NCI-H1694 (cell line): ENCODE results near the gene ANKRD11.
"Not testable (repeated sequence)": the region's sequence is repeated elsewhere in the genome, so short reads cannot be mapped to it uniquely, and the experiment has no call there.

Experiments used
- DNase-seq: peaks from one replicate; lab custom pipeline; 2025; lab: John Stamatoyannopoulos, UW

Gene ANKRD11

GRCh38 chr16:89450537-89450936 is 39.8 kb downstream of the ANKRD11 start:
- no peak for DNase-seq

GRCh38 chr16:89449726-89450335 is 40.5 kb downstream of the ANKRD11 start:
- no peak for DNase-seq

GRCh38 chr16:89448656-89449055 is 41.7 kb downstream of the ANKRD11 start:
- DNase-seq, result no peak

DNA sequence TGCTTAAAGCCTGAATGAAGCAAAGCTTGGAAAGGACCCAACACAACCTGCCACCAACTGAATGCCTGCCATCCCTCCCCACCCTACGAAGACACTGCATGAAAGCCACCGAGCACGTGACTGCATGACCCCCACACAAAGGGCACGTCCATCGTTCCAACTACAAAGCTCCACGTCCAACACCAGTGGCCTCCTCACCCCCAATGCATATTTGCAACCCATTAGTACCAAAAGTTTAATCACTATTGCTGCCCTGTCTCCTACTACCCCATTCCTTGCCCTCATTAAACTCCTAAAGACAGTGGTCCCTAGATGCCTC is 43.4 kb downstream of the ANKRD11 start:
- DNase-seq, result no peak

- no peak for DNase-seq
Measured at GRCh38 chr16:89446136-89446974, 44.0 kb downstream of the ANKRD11 start.

DNA sequence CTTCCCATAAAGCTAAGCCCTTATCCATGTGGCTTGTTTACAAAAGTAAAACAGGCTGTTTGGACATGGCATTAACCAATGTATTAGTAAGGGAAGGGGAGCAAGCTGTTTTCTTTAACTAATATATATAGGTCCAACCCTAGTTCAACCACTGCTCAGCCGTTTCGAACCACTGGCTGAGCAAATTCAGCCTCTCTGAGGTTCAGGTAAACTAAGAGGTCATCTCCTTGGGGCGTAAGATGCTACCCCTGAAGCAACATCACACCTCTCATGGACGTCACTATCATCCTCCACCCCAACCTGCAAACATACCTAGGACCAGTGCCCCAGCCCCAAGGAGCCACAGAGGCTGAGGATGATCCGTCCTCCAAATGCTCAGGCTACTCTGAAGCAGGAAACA is 45.2 kb downstream of the ANKRD11 start:
- DNase-seq, result no peak

GRCh38 chr16:89444728-89445127 is 45.6 kb downstream of the ANKRD11 start:
- DNase-seq, result no peak

DNA sequence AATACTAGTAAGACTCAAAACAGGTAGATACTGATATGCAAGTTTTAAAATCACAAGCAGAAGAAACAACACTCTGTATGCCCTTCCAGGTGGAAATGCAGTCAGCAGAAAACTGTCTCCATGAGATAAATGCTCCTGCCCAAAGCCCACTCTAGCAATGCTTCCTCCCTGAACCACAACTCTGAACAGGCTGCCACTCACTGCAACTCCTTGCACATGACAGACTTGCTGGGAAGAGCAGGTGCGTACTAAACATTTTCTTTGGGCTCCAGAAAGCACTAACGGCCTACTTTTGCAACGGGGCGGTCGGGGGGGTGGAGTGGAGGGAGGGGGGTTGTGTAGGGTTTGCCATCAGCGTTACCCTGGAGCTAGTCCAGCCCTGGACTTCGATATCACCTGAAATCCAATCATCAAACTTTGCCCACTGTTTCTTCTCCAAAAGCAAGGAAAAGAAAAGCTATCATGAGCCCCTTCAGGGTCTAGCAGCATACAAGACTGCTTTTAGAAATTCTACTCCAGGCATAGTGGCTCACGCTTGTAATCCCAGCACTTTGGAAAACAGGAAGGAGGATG is 46.1 kb downstream of the ANKRD11 start:
- no peak for DNase-seq

GRCh38 chr16:89443727-89444084 is 46.7 kb downstream of the ANKRD11 start:
- DNase-seq, result no peak

- DNase-seq, result peak; percentile 32
Measured at GRCh38 chr16:89442990-89443726, 47.2 kb downstream of the ANKRD11 start.

DNA sequence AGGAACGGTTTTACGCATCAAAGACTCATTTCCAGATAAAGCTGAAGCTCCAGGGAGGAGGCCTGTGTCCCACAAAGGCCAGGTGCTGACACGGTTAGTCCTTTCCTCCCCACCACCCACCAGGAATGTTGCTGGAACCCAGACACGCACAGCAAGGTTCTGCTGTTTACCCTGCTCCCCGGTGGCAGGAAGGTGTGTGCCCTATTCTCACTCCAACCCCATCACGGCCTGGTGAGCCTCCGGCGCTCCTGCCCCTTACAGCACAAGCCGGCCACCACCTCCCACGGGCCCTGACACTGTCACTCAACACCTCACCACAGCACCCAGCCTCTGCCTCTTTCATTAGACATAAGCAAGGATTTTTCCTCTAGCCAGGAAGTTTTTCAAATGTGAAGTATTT is 47.8 kb downstream of the ANKRD11 start:
- DNase-seq, result no peak

- DNase-seq, result no peak
Measured at GRCh38 chr16:89439659-89440058, 50.7 kb downstream of the ANKRD11 start.

DNA sequence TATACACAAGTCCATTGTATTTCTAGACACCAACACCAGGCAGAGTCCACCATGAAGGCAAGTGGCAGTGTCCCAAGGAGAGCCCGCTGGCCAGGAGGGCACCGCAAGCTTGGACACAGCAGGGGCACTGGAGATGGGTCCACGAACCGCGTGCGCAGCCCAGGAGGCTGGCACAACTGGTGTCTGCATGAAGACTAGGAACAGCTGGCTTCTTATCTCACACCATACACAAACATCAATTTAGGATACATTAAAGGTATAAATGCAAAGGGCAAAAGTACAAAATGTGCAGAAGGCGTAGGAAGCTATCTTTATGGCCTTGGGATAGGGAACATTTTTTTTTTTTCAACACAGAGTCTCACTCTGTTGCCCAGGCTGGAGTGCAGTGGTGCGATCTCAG is 52.4 kb downstream of the ANKRD11 start:
- DNase-seq, result no peak

- DNase-seq, result no peak
Measured at GRCh38 chr16:89437251-89437987, 52.9 kb downstream of the ANKRD11 start.

GRCh38 chr16:89436366-89436765 is 54.0 kb downstream of the ANKRD11 start:
- DNase-seq, result no peak

GRCh38 chr16:89435059-89435458 is 55.3 kb downstream of the ANKRD11 start:
- DNase-seq, result not testable (repeated sequence)

DNA sequence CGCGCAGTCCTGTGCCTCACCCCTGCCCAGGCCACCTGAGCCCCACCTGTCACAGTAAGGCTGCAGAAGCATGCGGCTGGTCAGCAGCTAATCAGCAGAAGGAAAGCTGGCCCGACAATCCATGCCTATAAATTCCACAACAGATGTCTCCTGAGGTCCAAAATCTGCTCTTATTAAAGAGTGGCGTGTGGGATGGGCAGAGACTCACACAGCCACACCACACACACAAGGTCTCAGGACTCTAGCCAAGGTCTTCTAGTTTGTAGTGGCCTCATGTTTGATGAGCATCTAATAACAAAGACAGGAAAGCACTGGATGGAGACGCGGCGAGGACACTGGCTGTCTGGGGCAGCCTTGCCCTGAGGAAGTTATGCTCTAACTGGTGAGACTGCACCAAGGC is 55.9 kb downstream of the ANKRD11 start:
- no peak for DNase-seq

GRCh38 chr16:89433363-89433984 is 56.9 kb downstream of the ANKRD11 start:
- not testable (repeated sequence) for DNase-seq

GRCh38 chr16:89431630-89432029 is 58.7 kb downstream of the ANKRD11 start:
- DNase-seq, result no peak

- no peak for DNase-seq
Measured at GRCh38 chr16:89431158-89431584, 59.2 kb downstream of the ANKRD11 start.

- DNase-seq, result no peak
Measured at GRCh38 chr16:89430436-89431157, 59.8 kb downstream of the ANKRD11 start.
